Esophagus squamous epithelium (tissue), 5 donors: Measurements from ENCODE around the gene SLC45A1. TPM values are rescaled to one million over a fixed set of nuclear protein-coding genes. Genes with fewer than 3 reads are reported as not detected.
"Not testable (repeated sequence)": the region's sequence is repeated elsewhere in the genome, so short reads cannot be mapped to it uniquely, and the experiment has no call there.

Experiments used
- DNase-seq: peaks from one replicate; lab custom pipeline; 2025; lab: John Stamatoyannopoulos, UW
- H3K27ac ChIP-seq, 4 donors: fragments of 200-600 bp; sonication (generic); one replicate each; pipeline ENCODE4 v1.5.1; 2016 to 2019; ENCODE audit warnings: mild to moderate bottlenecking in 1 of 4
- H3K27me3 ChIP-seq, 4 donors: fragments of 200-600 bp; sonication (generic); 1 replicate in 3 of 4; 2 replicates in 1 of 4; pipeline versions ENCODE4 v1.5.1 to v1.6.0; 2017 to 2021; ENCODE audit warnings: antibody characterized with exemption in 1 of 4
- H3K36me3 ChIP-seq, 3 donors: fragments of 200-600 bp; sonication (generic); one replicate each; pipeline ENCODE4 v1.5.1; 2016 to 2019
- H3K4me1 ChIP-seq, 3 donors: fragments of 200-600 bp; sonication (generic); one replicate each; pipeline ENCODE4 v1.5.1; 2017 to 2019
- H3K4me3 ChIP-seq, 4 donors: fragments of 200-600 bp; sonication (generic); 1 replicate in 3 of 4; 2 replicates in 1 of 4; pipeline ENCODE4 v1.5.1; 2016 to 2019; ENCODE audit warnings: mild to moderate bottlenecking in 2 of 4, moderate library complexity in 1 of 4
- H3K9me3 ChIP-seq, 3 donors: fragments of 200-600 bp; sonication (generic); one replicate each; pipeline ENCODE4 v1.5.1; 2016 to 2019
- POLR2A ChIP-seq, 4 donors: fragments of 450-650 bp; IDR thresholded peaks; one replicate each; pipeline ENCODE4 v1.6.1; 2017; ENCODE audit warnings: antibody characterized with exemption in 4 of 4, mild to moderate bottlenecking in 4 of 4, moderate library complexity in 3 of 4
- WGBS, 2 donors: methylation state at CpG; one replicate each; pipeline ENCODE4 v1.1.5; 2018; 5-methylcytosine and 5-hydroxymethylcytosine counted together
- intact Hi-C: fragments of 100-400 bp; cut with DNase I; formaldehyde crosslinking; loops from one replicate; pipeline ENCODE4 v1.15.0; 2022
- total RNA-seq, 4 donors: library from RNA; depleted of rRNA; stranded (reverse); fragments of >200 nt; gene quantifications; one replicate each; pipeline ENCODE4 v1.1.0, GENCODE V29; 2016
- TF ChIP-seq, protein P1 (sequence below), 6 experiments: fragments of 450-650 bp in 4 of 6; fragments of 200-600 bp in 2 of 6; sonication (generic) in 2 of 6; IDR thresholded peaks; one replicate each; pipeline ENCODE4 v1.5.1; 2016 to 2019; ENCODE audit warnings: antibody characterized with exemption in 6 of 6, mild to moderate bottlenecking in 4 of 6, moderate library complexity in 4 of 6
- donor health status: DM: yes; HTN: yes; CAD: no.

The SLC45A1 gene
- total RNA-seq: 1 to 10 TPM in 2 of 4 donors, under 1 TPM in 2; 0.13 to 3.4 (median 0.81) TPM

DNA sequence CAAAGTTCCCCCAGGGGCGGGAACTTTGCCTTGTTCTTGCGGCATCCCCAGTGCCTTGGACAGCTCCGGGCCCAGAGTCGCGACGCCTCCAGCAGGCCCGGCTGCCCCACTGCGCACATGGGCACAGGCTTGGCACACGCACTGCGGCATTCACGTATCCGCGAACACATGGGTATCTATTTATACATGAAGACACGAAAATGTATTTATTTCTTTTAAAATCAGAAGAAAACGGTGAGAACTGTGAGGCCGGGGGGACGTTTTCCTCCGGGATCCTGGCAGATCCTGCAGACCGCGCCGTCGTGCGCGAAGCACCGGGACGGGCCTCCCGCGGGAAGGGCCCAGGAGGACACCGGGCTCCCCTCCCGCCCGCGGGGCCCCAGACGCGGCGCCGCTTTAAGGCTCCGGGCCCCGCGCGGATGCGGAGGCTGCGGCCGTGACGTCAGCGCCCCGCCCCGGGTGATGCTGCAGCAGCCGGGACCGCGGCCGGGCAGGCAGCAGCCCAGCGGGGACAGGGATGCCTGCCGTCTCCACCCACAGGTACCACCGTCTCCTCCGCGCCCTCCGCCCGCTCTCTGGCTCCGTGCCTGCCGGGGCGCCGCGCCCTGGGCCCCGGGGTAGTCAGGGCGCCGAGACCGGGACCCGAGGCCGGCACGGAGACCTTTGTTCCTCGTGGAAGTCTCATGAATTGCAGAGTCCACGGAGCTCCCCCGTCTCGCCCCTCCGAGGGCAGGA, at the start of gene SLC45A1:
TSS of gene SLC45A1 (plus strand) at position 468 of the 735 bp plus-strand sequence. CDS start 6,216 bp downstream, outside the sequence.
- intact Hi-C loops: loop anchor here (10.0 kb wide), 1 partner anchor 333 kb away; no protein-coding TSS in a partner anchor
- Histone ChIP-seq H3K36me3 (no peaks in the 10 kb centered on the region), H3K9me3 (no peaks in the 10 kb centered on the region), H3K27me3 (peaks cover 0 to 41% (median 0%) of the 10 kb centered on the region in 4 donors), H3K4me3 (peak within 1 kb of the TSS; percentile 36 to 65 (median 56)), H3K4me1 (peaks cover 11 to 34% (median 14%) of the 10 kb centered on the region in 3 donors), H3K27ac (peak within 1 kb of the TSS in 3 of 4 donors; percentile 41 to 70 (median 56))
- TF ChIP-seq, protein P1, sequence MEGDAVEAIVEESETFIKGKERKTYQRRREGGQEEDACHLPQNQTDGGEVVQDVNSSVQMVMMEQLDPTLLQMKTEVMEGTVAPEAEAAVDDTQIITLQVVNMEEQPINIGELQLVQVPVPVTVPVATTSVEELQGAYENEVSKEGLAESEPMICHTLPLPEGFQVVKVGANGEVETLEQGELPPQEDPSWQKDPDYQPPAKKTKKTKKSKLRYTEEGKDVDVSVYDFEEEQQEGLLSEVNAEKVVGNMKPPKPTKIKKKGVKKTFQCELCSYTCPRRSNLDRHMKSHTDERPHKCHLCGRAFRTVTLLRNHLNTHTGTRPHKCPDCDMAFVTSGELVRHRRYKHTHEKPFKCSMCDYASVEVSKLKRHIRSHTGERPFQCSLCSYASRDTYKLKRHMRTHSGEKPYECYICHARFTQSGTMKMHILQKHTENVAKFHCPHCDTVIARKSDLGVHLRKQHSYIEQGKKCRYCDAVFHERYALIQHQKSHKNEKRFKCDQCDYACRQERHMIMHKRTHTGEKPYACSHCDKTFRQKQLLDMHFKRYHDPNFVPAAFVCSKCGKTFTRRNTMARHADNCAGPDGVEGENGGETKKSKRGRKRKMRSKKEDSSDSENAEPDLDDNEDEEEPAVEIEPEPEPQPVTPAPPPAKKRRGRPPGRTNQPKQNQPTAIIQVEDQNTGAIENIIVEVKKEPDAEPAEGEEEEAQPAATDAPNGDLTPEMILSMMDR (IDR thresholded peaks at IDR 0.05): peak in 1 of 6 experiments; percentile 5
- peak in 2 of 4 donors; percentile 36 to 60 for TF ChIP-seq POLR2A (IDR thresholded peaks at IDR 0.05)
- WGBS, 2 donors: 29 to 41% methylated on average over 16 to 17 of the region's 75 CpGs
- no peak for DNase-seq

DNA sequence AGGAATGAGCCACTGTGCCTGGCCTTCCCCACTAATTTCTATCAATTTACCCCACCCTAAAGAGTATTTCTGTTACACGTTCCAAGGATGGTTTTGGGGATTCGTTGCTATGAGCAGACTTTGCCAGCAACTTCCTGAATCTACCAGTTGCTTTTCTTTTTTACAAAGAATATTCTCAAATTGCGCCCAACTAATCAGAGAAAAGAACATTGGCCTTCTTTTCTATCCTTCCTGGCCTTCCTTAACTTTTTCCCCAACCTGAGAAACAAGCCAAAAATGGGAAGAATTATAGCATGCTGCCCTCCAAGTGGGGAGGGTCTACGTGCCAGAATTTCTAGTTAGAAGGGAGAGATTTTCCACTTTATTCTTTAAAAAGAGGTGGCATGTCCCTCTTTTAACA, 44.9 kb upstream of the SLC45A1 start:
- intact Hi-C loops: no loop called here
- Histone ChIP-seq H3K4me1 (no peaks in the 10 kb centered on the region), H3K9me3 (no peaks in the 10 kb centered on the region), H3K27ac (no peak overlapping the region), H3K36me3 (no peaks in the 10 kb centered on the region), H3K4me3 (no peak overlapping the region), H3K27me3 (no peaks in the 10 kb centered on the region)
- no peak for TF ChIP-seq POLR2A (IDR thresholded peaks at IDR 0.05)
- TF ChIP-seq, protein P1 (IDR thresholded peaks at IDR 0.05): no peak
- DNase-seq: no peak
- 59 to 61% methylated on average over 4 of the region's 4 CpGs for WGBS, 2 donors

DNA sequence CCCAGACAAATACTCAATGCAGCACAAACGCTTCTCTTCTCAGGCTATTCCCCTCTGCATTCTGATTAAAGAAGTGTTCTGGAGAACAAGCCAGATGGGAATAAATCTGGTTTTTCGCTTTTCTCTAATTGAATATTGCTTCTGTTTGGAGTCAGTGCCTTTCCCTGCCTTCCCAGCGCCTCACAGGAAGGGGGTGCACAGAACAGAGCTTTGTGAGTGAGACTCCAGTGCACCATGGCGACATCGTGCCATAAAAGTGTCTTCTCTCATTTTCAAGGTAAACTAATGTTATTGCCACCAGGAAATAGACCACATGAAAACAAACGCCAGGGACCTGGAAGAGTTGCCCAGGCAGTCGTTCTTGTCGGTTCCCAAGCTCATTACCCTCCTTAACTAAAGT, 43.6 kb upstream of the SLC45A1 start:
- intact Hi-C loops: no loop called here
- Histone ChIP-seq H3K36me3 (no peaks in the 10 kb centered on the region), H3K4me3 (no peak overlapping the region), H3K27ac (no peak overlapping the region), H3K27me3 (no peaks in the 10 kb centered on the region), H3K9me3 (no peaks in the 10 kb centered on the region), H3K4me1 (no peaks in the 10 kb centered on the region)
- WGBS, 2 donors: 61 to 64% methylated on average over 7 to 8 of the region's 8 CpGs
- DNase-seq: no peak
- TF ChIP-seq, protein P1 (IDR thresholded peaks at IDR 0.05): no peak

DNA sequence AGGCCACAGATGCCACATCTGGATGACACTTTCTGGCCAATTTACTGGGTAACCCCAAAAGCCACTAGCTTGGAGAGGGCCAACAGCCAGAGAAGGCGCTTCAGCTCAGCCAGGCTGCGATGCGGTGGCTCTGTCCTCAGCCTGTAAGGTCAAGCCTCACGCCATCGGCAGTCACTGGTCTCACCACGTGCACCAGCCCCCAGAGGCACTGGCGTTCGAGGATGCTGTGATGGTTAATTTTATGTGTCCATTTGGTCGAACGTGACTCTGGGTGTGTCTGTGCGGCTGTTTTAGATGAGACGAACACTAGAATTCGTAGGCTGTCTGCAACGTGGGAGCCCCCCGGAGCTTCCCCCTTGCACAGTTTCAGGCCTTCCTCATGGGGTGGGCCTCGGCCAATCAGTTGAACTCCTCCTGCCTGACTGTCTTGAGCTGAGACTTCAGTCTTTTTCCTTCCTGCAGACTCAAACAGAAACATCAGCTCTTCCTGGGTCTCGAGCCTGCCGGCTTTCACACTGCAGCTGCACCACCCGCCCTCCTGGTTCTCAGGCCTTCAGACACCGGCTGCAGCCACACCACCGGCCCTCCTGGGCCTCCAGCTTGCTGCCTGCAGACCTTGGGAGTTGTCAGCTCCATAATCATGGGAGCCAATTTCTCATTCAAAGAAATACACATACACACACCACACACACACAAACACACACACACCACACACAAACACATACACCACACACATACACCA, 41.6 kb upstream of the SLC45A1 start:
- no peak overlapping the region for H3K27ac ChIP-seq
- H3K36me3 ChIP-seq: no peaks in the 10 kb centered on the region
- intact Hi-C loops: no loop called here
- H3K9me3 ChIP-seq: no peaks in the 10 kb centered on the region
- no peaks in the 10 kb centered on the region for H3K4me1 ChIP-seq
- no peak for DNase-seq
- 83 to 91% methylated on average over 9 to 12 of the region's 21 CpGs for WGBS, 2 donors
- H3K27me3 ChIP-seq: no peaks in the 10 kb centered on the region
- TF ChIP-seq POLR2A (IDR thresholded peaks at IDR 0.05): no peak
- TF ChIP-seq, protein P1 (IDR thresholded peaks at IDR 0.05): no peak
- H3K4me3 ChIP-seq: no peak overlapping the region

DNA sequence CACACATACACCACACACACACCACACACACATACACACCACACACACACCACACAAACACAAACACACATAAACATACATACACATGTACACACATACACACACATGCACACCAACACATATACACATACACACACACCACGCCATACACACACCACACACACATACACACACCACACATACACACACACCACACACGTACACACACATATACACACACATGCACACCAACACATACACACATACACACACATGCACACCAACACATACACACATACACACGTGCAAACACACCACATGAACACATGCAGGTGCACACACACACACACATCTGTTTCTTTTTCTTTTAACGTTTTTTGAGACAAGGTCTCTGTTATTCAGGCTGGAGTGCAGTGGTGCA, 41.0 kb upstream of the SLC45A1 start:
- intact Hi-C loops: no loop called here
- Histone ChIP-seq H3K4me3 (no peak overlapping the region), H3K36me3 (no peaks in the 10 kb centered on the region), H3K4me1 (no peaks in the 10 kb centered on the region), H3K27ac (no peak overlapping the region), H3K9me3 (no peaks in the 10 kb centered on the region), H3K27me3 (peaks cover 0 to 2% (median 0%) of the 10 kb centered on the region in 4 donors)
- WGBS, 2 donors: 81 to 85% methylated on average over 4 of the region's 4 CpGs
- no peak for DNase-seq
- TF ChIP-seq POLR2A (IDR thresholded peaks at IDR 0.05): no peak
- TF ChIP-seq, protein P1 (IDR thresholded peaks at IDR 0.05): no peak

DNA sequence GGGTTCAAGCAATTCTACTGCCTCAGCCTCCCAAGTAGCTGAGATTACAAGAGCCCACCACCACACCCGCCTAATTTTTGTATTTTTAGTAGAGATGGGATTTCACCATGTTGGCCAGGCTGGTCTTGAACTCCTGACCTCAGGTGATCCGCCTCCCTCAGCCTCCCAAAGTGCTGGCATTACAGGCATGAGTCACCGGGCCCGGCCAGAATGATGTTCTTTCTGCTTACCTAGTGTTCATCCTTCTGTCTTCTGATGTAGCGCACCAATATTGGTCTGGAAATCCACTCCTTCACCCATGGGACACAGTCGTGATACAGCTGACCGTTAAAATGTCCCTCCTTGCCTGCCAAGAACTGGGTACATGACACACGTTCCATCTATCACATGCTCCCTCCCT, 39.2 kb upstream of the SLC45A1 start:
- H3K9me3 ChIP-seq, H3K27ac ChIP-seq, H3K4me3 ChIP-seq, H3K36me3 ChIP-seq, intact Hi-C loops, H3K4me1 ChIP-seq, DNase-seq: not testable (repeated sequence)
- H3K27me3 ChIP-seq: peaks cover 0 to 10% (median 0%) of the 10 kb centered on the region in 4 donors
- WGBS, 2 donors: 73 to 77% methylated on average over 8 of the region's 8 CpGs
